GM18505 (cell line): ENCODE data around the gene TMEM200A.

Experiments
- ATAC-seq: cut with Tn5 transposase; IDR thresholded peaks from one replicate; pipeline ENCODE4 v1.9.1; 2021; ENCODE audit not compliant: unreplicated experiment
- POLR2A ChIP-seq: IDR thresholded peaks from 4 replicates; pipeline ENCODE4 v1.6.1; 2011; ENCODE audit warnings: borderline replicate concordance; ENCODE audit not compliant: insufficient read depth, insufficient read length; ENCODE audit errors: extremely low read depth

The TMEM200A gene

GRCh38 chr6:130453230-130453629 is 87.4 kb downstream of the TMEM200A start:
- TF ChIP-seq POLR2A: no peak
- ATAC-seq: no peak

DNA sequence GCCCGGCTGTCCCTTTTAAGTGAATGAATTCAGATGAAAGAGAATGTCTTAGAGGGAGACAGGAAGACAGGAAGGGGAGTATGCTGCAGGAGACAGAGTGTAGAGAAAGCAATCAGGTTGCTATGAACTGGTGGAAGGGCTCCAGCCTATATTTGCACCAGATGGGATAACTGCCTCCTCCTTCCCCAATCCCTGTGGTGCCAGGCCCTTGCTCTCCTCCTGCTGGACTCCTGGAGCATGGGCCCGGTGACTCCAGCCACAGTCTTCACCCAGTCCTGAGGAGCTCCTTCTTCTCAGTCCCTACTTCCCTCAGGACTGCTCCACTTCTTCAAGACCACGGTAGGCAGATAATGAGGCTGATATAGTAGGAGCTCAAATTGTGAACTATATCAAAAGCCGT is 91.8 kb downstream of the TMEM200A start:
- no peak for TF ChIP-seq POLR2A
- no peak for ATAC-seq

DNA sequence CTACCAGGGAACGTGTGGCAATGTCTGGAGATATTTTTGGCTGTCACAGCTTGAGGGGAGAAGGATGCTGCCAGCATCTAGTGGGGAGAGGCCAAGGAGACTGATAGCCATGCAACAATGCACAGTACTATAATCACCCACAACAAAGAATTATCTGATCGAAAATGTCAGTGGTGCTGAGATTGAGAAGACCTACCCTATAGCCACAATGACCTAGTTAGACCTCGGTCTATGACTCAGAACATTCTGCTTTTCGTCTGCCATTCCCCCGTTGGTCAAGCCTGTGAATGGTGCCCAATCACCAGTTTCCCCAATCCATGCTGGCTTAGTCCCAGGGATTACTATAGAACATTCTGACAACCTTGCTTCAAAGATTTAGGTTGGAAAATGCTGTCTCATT is 93.5 kb downstream of the TMEM200A start:
- no peak for ATAC-seq
- no peak for TF ChIP-seq POLR2A

DNA sequence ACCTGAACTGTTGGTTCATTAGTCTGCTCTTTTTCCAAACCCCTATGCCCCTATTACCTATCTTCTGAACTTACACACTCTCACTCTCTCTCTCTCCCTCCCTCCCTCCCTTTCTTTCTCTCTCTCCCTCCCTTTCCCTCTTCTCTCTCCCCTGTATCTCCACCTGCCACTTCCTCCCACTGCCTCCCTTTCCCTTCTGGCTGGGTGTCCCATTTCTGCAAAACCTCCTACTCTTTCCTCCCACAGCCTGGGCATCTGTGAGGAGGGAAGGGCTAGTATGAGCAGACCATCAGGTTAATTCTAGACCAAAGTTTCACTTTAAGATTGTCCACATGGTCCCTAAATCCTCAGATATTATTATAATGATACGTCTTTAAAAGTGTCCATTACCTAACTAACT is 95.1 kb downstream of the TMEM200A start:
- no peak for TF ChIP-seq POLR2A
- no peak for ATAC-seq

DNA sequence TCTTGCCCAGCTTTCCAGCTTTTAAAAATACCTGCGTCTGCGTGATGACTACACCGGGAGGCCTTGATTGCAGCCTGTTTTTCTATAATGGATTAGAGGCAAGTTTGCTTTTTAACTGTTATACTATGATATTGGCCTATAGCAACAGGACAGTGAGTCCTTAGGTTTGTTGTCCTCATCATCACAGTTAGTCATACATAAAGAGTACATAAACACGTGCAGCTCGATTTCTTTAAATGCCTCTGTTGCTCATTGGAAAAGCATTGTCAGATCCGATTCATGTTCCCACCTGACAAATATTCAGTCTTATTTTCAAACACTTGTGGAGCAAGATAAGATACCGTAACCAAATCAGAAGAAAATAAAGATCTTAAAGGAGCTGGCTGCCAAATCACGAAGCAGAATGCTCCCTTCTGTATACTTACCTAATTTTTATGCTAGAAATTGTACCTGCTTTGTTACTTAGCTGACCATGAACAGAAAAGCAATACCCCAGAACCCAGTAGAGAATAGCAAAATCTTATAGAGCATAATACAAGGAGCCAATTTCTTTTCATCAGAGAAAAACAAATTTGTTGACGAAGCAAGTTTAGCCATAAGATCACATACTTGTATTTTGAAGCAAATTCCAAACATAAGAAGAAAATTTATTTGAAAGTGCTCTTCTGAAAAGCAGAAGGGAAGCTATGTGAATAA is 100.4 kb downstream of the TMEM200A start:
- ATAC-seq: no peak
- TF ChIP-seq POLR2A: no peak

DNA sequence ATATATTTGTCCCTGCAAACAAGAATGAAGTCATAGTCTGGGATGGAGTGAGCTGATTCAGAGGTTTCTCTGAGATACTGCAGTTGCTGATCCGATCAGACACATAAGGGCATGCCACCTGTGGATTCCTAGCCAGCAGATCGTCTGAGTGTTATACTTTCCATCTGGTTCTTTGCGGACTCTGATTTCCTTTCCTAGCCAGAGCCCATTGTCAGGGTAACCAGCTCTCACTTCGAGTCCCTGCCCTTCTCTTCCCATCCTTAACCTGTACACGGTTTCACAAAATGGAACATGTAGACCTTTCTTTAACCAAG is 100.9 kb downstream of the TMEM200A start:
- TF ChIP-seq POLR2A: no peak
- ATAC-seq: no peak

DNA sequence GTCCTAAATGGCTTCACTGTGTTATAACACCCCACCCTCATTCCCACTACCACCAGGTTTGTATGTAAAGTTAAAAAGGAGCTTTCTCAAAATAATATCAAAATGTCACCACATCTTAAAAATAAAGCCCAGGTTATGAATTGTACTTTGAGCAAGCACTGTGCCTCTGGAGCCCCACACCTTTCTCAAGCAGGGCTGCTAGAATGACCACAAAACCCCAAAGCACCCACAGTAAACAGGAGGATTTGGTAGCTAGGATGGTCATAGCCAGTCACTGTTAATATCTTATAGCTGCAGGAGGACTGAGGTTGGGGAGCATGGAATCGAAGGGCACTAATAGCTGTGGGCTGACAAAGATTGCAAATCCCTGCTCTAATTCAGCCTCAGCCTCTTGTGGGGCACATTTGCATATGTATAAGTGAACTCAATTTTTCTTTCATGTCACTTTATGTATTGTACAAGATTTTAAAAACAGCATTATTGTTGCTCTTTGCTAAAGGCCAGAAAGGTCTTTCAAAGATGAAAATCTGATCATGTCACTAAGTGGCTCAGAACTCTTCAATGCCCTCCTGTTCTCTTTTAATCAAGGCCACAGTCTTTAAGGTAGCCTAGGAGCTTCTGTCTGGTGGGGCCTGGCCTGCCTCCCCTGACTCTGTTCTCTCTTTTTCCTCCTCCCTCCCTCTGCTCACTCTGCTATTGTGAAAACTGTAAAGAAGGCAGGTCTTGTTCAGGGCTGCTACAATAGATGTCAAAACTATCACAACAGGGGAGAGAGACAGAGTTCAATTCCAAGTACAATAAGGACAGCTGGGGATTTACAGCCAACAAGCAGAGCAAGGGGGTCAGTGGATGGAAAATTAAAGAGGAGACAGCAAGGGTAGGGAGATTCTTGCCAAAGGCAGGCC is 101.6 kb downstream of the TMEM200A start:
- ATAC-seq: no peak
- TF ChIP-seq POLR2A: no peak

DNA sequence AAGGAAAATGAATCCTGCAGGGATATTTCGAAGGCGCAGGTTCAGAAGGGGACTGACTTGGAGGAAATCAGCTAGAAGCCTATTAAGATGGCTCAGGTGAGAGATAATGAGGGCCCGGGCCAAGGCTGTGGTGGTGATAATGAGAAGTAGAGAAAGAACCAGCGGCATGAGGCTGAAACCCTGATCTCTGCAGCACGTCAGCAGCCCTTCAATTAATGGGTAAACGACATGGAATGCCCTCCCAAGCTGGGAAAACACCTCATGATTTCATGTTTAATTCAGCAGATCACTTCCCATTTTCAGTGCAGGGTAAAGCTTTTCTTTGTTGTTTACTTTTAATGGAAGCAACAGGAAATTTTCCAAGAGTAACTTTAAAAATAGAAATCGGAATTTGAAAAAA is 104.9 kb downstream of the TMEM200A start:
- TF ChIP-seq POLR2A: no peak
- no peak for ATAC-seq

GRCh38 chr6:130473886-130474285 is 108.1 kb downstream of the TMEM200A start:
- TF ChIP-seq POLR2A: no peak
- no peak for ATAC-seq

DNA sequence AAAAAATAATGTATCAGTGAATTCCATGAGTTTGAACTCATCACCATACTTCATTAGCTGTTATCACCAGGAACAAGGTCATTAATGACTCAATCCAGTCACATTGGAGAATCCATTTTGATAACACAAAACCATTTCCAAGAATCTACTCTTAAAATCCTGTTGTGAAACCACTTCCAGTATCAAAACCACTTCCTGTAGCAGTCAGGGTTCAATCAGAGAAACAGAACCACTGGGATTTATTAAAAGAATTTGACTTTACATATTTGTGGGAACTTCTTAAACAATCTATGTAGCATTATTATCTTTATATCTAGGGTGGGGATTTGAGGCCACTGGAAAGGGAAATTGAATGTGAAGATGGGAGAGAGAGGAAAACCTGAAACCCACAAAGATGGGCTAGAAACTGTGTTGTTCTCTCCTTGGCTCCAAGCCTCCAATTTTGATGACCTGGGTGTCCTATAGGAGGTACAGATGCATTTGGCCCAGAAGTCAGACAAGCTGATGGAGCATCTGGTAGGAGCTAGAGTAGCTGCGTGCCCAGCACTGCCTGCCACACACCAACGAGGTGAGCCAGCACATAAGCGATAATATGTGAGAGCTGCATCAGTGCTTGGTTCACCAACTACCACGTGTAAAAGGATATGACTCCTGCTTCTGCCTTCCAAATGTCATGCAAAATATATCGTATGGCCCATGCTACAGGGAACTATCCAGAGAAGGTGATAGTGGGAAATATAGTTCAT is 117.0 kb downstream of the TMEM200A start:
- ATAC-seq: no peak
- no peak for TF ChIP-seq POLR2A

DNA sequence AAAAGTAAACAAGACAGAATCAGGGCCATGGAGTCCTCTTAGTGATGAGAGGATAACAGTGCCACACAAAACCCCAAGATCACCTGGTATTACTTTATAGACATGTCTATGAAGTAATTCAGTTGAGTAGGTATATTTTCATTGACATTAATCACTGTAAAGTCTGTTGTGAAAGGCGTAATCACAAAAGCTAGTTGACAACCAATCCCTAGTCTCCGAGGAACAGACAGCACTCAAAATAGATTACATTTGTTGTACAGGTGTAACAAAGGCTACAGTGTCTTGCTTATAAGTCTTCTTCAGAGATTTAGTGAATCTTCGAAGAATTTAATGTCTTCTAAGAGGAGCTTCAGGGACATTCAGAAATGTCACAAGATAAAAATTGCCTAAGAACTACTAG is 120.1 kb downstream of the TMEM200A start:
- ATAC-seq: no peak
- TF ChIP-seq POLR2A: no peak

DNA sequence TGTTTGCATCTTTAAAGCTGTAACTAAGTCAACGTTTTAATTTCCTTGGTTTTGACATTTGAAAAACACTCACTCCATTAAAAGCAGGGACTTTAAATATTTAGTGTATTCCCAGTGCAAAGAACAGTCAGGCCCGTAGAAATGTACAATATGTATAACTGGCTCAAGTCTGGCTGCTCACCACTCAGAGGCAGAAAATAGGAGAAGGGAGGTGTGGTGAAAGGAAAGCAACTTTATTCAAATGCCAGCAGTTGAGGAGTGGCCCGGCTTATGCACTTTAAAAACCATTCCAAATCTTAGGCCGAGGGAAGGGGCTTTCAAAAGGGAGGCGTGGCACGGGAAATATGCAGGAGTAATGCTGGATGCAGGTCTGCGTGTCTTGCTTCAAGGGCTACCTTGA is 120.6 kb downstream of the TMEM200A start:
- ATAC-seq: no peak
- no peak for TF ChIP-seq POLR2A

- ATAC-seq: no peak
- no peak for TF ChIP-seq POLR2A
Measured at GRCh38 chr6:130489514-130489913, 123.7 kb downstream of the TMEM200A start.
